ENCODE data around the gene ELOB. TPM values are rescaled to one million over a fixed set of nuclear protein-coding genes. Genes with fewer than 3 reads are reported as not detected.

The ELOB gene
- total RNA-seq, 1 donor from 2014 or later: 183 TPM

GRCh38 chr16:2739625-2740430, 37.3 kb downstream of the ELOB start:
- H3K4me1 Mint-ChIP-seq (ENCODE audit: low read depth, unreplicated experiment): peaks cover 4% of the 10 kb centered on the region
- DNase-seq: no peak
- H3K27me3 Mint-ChIP-seq (ENCODE audit: unreplicated experiment): no peaks in the 10 kb centered on the region
- peaks cover 2% of the 10 kb centered on the region for H3K9me3 Mint-ChIP-seq (ENCODE audit: unreplicated experiment)
- no peak overlapping the region for H3K4me3 Mint-ChIP-seq (ENCODE audit: unreplicated experiment)
- H3K27ac Mint-ChIP-seq (ENCODE audit: unreplicated experiment): no peak overlapping the region
- H3K36me3 Mint-ChIP-seq (ENCODE audit: unreplicated experiment): no peaks in the 10 kb centered on the region
- no peak for TF ChIP-seq CTCF (IDR thresholded peaks at IDR 0.05; ENCODE audit: partially characterized antibody, unreplicated experiment)

GRCh38 chr16:2738615-2739014, 38.5 kb downstream of the ELOB start:
- Mint-ChIP-seq H3K36me3 (ENCODE audit: unreplicated experiment) (no peaks in the 10 kb centered on the region), H3K27ac (ENCODE audit: unreplicated experiment) (no peak overlapping the region), H3K9me3 (ENCODE audit: unreplicated experiment) (peaks cover 2% of the 10 kb centered on the region), H3K4me1 (ENCODE audit: low read depth, unreplicated experiment) (peaks cover 4% of the 10 kb centered on the region), H3K27me3 (ENCODE audit: unreplicated experiment) (no peaks in the 10 kb centered on the region), H3K4me3 (ENCODE audit: unreplicated experiment) (no peak overlapping the region)
- no peak for TF ChIP-seq CTCF (IDR thresholded peaks at IDR 0.05; ENCODE audit: partially characterized antibody, unreplicated experiment)
- no peak for DNase-seq

- no peaks in the 10 kb centered on the region for H3K36me3 Mint-ChIP-seq (ENCODE audit: unreplicated experiment)
- DNase-seq: no peak
- peaks cover 2% of the 10 kb centered on the region for H3K9me3 Mint-ChIP-seq (ENCODE audit: unreplicated experiment)
- H3K4me1 Mint-ChIP-seq (ENCODE audit: low read depth, unreplicated experiment): peaks cover 4% of the 10 kb centered on the region
- no peak for TF ChIP-seq CTCF (IDR thresholded peaks at IDR 0.05; ENCODE audit: partially characterized antibody, unreplicated experiment)
- H3K27me3 Mint-ChIP-seq (ENCODE audit: unreplicated experiment): no peaks in the 10 kb centered on the region
- H3K27ac Mint-ChIP-seq (ENCODE audit: unreplicated experiment): no peak overlapping the region
- no peak overlapping the region for H3K4me3 Mint-ChIP-seq (ENCODE audit: unreplicated experiment)
Measured at GRCh38 chr16:2737895-2738418, 39.1 kb downstream of the ELOB start.

GRCh38 chr16:2737238-2737605, 39.9 kb downstream of the ELOB start:
- no peaks in the 10 kb centered on the region for H3K36me3 Mint-ChIP-seq (ENCODE audit: unreplicated experiment)
- H3K4me1 Mint-ChIP-seq (ENCODE audit: low read depth, unreplicated experiment): peaks cover 4% of the 10 kb centered on the region
- no peak overlapping the region for H3K4me3 Mint-ChIP-seq (ENCODE audit: unreplicated experiment)
- no peak for TF ChIP-seq CTCF (IDR thresholded peaks at IDR 0.05; ENCODE audit: partially characterized antibody, unreplicated experiment)
- no peaks in the 10 kb centered on the region for H3K27me3 Mint-ChIP-seq (ENCODE audit: unreplicated experiment)
- no peak overlapping the region for H3K27ac Mint-ChIP-seq (ENCODE audit: unreplicated experiment)
- no peak for DNase-seq
- H3K9me3 Mint-ChIP-seq (ENCODE audit: unreplicated experiment): peaks cover 2% of the 10 kb centered on the region
